T-helper 22 cell (primary cell): ENCODE results near the gene CORO2B.
"Not testable (repeated sequence)": the region's sequence is repeated elsewhere in the genome, so short reads cannot be mapped to it uniquely, and the experiment has no call there.

Experiments
- DNase-seq: peaks from one replicate; pipeline ENCODE4 v3.0.0-alpha.2; 2020; ENCODE audit warnings: low read depth

The CORO2B gene

GRCh38 chr15:68676011-68676605 lies 97.3 kb downstream of the CORO2B start:
- no peak for DNase-seq

GRCh38 chr15:68676926-68677325 lies 98.1 kb downstream of the CORO2B start:
- no peak for DNase-seq

GRCh38 chr15:68677996-68678395 lies 99.2 kb downstream of the CORO2B start:
- DNase-seq: no peak

GRCh38 chr15:68678746-68679145 lies 100.0 kb downstream of the CORO2B start:
- no peak for DNase-seq

GRCh38 chr15:68679161-68679560 lies 100.4 kb downstream of the CORO2B start:
- no peak for DNase-seq

GRCh38 chr15:68679961-68680371 lies 101.2 kb downstream of the CORO2B start:
- no peak for DNase-seq

GRCh38 chr15:68680756-68681155 lies 102.0 kb downstream of the CORO2B start:
- DNase-seq: not testable (repeated sequence)

GRCh38 chr15:68681836-68682235 lies 103.0 kb downstream of the CORO2B start:
- no peak for DNase-seq

- DNase-seq: no peak
These were observed 103.5 kb downstream of the CORO2B start for GRCh38 chr15:68682330-68682729.

- no peak for DNase-seq
These were observed 104.2 kb downstream of the CORO2B start for GRCh38 chr15:68683026-68683425.

- no peak for DNase-seq
These were observed 104.8 kb downstream of the CORO2B start for GRCh38 chr15:68683551-68683950.

- no peak for DNase-seq
These were observed 105.7 kb downstream of the CORO2B start for GRCh38 chr15:68684476-68684875.

- DNase-seq: no peak
These were observed 108.4 kb downstream of the CORO2B start for GRCh38 chr15:68687136-68687735.

- DNase-seq: no peak
These were observed 112.9 kb downstream of the CORO2B start for GRCh38 chr15:68691705-68692104.

GRCh38 chr15:68693071-68693470 lies 114.3 kb downstream of the CORO2B start:
- no peak for DNase-seq

GRCh38 chr15:68694111-68694510 lies 115.3 kb downstream of the CORO2B start:
- no peak for DNase-seq

- DNase-seq: no peak
These were observed 116.3 kb downstream of the CORO2B start for GRCh38 chr15:68695061-68695595.

GRCh38 chr15:68696414-68697363 lies 117.9 kb downstream of the CORO2B start:
- no peak for DNase-seq

- no peak for DNase-seq
These were observed 119.2 kb downstream of the CORO2B start for GRCh38 chr15:68697711-68698690.

GRCh38 chr15:68698708-68699107 lies 119.9 kb downstream of the CORO2B start:
- no peak for DNase-seq

- DNase-seq: no peak
These were observed 120.5 kb downstream of the CORO2B start for GRCh38 chr15:68699124-68699880.
